ENCODE data around the gene CHST15. TPM values are rescaled to one million over a fixed set of nuclear protein-coding genes. Genes with fewer than 3 reads are reported as not detected.

The CHST15 gene
- total RNA-seq, 1 donor, result 23.9 TPM

GRCh38 chr10:124063750-124064603, 29.4 kb downstream of the CHST15 start:
- no peaks in the 10 kb centered on the region for H3K27me3 ChIP-seq (ENCODE audit: insufficient read depth, low read length)
- no peaks in the 10 kb centered on the region for H3K9me3 ChIP-seq (ENCODE audit: low read depth, low read length)
- H3K4me3 ChIP-seq (ENCODE audit: low read length), result no peak overlapping the region
- H3K4me1 ChIP-seq (ENCODE audit: insufficient read depth, low read length), result peaks cover 64% of the 10 kb centered on the region

GRCh38 chr10:124062390-124062789, 31.0 kb downstream of the CHST15 start:
- Histone ChIP-seq H3K9me3 (ENCODE audit: low read depth, low read length) (no peaks in the 10 kb centered on the region), H3K27me3 (ENCODE audit: insufficient read depth, low read length) (no peaks in the 10 kb centered on the region), H3K4me3 (ENCODE audit: low read length) (no peak overlapping the region), H3K4me1 (ENCODE audit: insufficient read depth, low read length) (peaks cover 48% of the 10 kb centered on the region)

- Histone ChIP-seq H3K27me3 (ENCODE audit: insufficient read depth, low read length) (no peaks in the 10 kb centered on the region), H3K4me1 (ENCODE audit: insufficient read depth, low read length) (peaks cover 35% of the 10 kb centered on the region), H3K9me3 (ENCODE audit: low read depth, low read length) (no peaks in the 10 kb centered on the region), H3K4me3 (ENCODE audit: low read length) (no peak overlapping the region)
These were observed 32.4 kb downstream of the CHST15 start for GRCh38 chr10:124061030-124061429.

- peaks cover 27% of the 10 kb centered on the region for H3K4me1 ChIP-seq (ENCODE audit: insufficient read depth, low read length)
- no peak overlapping the region for H3K4me3 ChIP-seq (ENCODE audit: low read length)
- H3K9me3 ChIP-seq (ENCODE audit: low read depth, low read length), result no peaks in the 10 kb centered on the region
- no peaks in the 10 kb centered on the region for H3K27me3 ChIP-seq (ENCODE audit: insufficient read depth, low read length)
These were observed 33.2 kb downstream of the CHST15 start for GRCh38 chr10:124060148-124060720.

- Histone ChIP-seq H3K9me3 (ENCODE audit: low read depth, low read length) (no peaks in the 10 kb centered on the region), H3K4me3 (ENCODE audit: low read length) (no peak overlapping the region), H3K4me1 (ENCODE audit: insufficient read depth, low read length) (peaks cover 21% of the 10 kb centered on the region), H3K27me3 (ENCODE audit: insufficient read depth, low read length) (no peaks in the 10 kb centered on the region)
These were observed 33.8 kb downstream of the CHST15 start for GRCh38 chr10:124059551-124059950.

- no peaks in the 10 kb centered on the region for H3K27me3 ChIP-seq (ENCODE audit: insufficient read depth, low read length)
- peaks cover 19% of the 10 kb centered on the region for H3K4me1 ChIP-seq (ENCODE audit: insufficient read depth, low read length)
- H3K9me3 ChIP-seq (ENCODE audit: low read depth, low read length), result no peaks in the 10 kb centered on the region
- no peak overlapping the region for H3K4me3 ChIP-seq (ENCODE audit: low read length)
These were observed 34.9 kb downstream of the CHST15 start for GRCh38 chr10:124058346-124059003.

DNA sequence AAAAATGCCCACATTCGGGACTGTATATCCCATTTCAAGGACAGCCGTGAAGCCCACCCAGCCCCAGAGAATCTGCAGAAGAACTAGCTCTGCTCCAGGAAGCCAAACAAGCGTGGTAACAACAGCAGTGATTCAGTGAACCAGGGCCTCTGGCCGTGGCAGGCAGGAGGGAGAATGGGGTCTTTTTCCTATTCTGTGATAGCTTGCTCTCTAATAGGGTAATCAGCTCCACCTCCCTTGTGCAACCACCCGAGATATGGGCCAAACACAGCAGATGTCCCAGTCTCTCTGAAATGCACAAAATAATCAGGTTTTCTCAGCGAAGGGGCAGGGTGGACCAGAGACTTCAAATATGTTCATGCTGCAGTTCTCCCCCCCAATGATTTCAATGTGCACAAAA, 35.8 kb downstream of the CHST15 start:
- no peaks in the 10 kb centered on the region for H3K27me3 ChIP-seq (ENCODE audit: insufficient read depth, low read length)
- H3K9me3 ChIP-seq (ENCODE audit: low read depth, low read length), result no peaks in the 10 kb centered on the region
- no peak overlapping the region for H3K4me3 ChIP-seq (ENCODE audit: low read length)

GRCh38 chr10:124056337-124056980, 36.9 kb downstream of the CHST15 start:
- H3K4me3 ChIP-seq (ENCODE audit: low read length), result no peak overlapping the region
- H3K27me3 ChIP-seq (ENCODE audit: insufficient read depth, low read length), result no peaks in the 10 kb centered on the region
- no peaks in the 10 kb centered on the region for H3K9me3 ChIP-seq (ENCODE audit: low read depth, low read length)
- H3K4me1 ChIP-seq (ENCODE audit: insufficient read depth, low read length), result peaks cover 10% of the 10 kb centered on the region

More for the DNA sequence above, 35.8 kb downstream of the CHST15 start:
- H3K4me1 ChIP-seq (ENCODE audit: insufficient read depth, low read length), result peaks cover 11% of the 10 kb centered on the region

DNA sequence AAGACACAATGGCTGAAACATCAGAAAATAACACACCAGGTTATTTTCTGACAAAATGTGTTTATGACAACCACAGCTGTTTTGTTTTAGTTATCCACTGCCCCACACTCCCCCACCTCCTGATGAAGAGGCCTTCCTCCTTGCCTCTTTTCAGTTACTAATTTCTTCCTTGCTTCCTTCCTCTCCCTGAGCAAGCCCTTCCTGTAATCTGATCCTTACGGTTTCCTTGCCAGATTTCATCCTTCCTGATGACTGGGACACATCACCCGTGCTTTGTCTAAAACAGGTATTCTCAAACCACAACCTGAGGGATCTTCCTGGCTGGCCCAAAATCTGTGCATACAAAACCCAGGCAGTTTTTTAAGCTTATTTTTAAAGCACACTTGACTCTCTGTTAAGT, 39.4 kb downstream of the CHST15 start:
- Histone ChIP-seq H3K4me3 (ENCODE audit: low read length) (no peak overlapping the region), H3K27me3 (ENCODE audit: insufficient read depth, low read length) (no peaks in the 10 kb centered on the region), H3K9me3 (ENCODE audit: low read depth, low read length) (no peaks in the 10 kb centered on the region), H3K4me1 (ENCODE audit: insufficient read depth, low read length) (peaks cover 10% of the 10 kb centered on the region)

- H3K4me1 ChIP-seq (ENCODE audit: insufficient read depth, low read length), result peaks cover 10% of the 10 kb centered on the region
- H3K27me3 ChIP-seq (ENCODE audit: insufficient read depth, low read length), result no peaks in the 10 kb centered on the region
- H3K9me3 ChIP-seq (ENCODE audit: low read depth, low read length), result no peaks in the 10 kb centered on the region
These were observed 40.8 kb downstream of the CHST15 start for GRCh38 chr10:124052561-124052960.

DNA sequence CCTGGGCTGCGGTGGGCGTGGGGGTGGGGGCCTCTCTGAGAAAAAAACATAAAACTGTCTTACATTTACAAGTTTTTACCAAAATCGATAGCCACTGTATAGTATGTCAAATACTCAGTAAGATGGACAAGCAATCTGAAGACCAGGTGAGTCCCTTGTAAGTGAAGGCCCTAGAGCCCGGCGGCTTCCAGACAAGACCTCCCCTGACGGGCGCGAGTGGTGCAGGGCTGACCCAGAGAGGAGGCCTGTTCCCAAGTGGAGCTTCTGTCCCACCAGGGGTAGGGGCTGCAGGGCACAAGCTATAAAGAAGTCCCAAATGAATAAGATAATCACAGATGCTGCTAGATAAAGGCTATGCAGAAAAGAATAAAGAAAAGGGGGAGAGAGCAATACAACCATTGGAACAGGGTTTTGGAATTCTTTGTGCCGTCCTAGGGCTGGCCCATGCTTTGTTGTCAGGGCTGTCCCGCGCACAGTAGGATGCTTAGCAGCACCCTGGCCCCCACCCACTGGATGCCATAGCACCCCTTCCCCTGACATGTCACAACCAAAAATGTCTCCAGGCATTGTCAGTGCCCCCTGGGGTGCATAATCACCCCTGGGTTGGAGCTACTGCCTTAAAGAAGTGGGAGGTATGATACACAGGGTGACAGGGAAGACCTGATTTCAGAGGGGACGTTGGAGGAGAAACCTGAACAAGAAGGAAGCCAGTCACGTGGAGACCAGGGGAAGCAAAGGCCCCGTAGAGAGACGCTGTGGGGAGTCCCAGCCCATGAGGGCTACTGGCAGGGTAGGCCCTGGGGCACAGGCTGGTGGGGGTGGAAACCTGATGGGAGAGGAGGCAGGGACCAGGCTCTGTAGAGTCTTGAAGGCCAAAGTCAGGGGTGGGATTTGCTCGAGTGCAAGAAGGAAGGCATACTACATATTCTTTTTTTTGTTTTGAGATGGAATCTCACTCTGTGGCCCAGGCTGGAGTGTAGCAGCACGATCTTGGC, 43.1 kb downstream of the CHST15 start:
- Histone ChIP-seq H3K27me3 (ENCODE audit: insufficient read depth, low read length) (no peaks in the 10 kb centered on the region), H3K4me1 (ENCODE audit: insufficient read depth, low read length) (peaks cover 26% of the 10 kb centered on the region), H3K4me3 (ENCODE audit: low read length) (no peak overlapping the region), H3K9me3 (ENCODE audit: low read depth, low read length) (no peaks in the 10 kb centered on the region)

More at GRCh38 chr10:124052561-124052960, 40.8 kb downstream of the CHST15 start:
- no peak overlapping the region for H3K4me3 ChIP-seq (ENCODE audit: low read length)

- no peaks in the 10 kb centered on the region for H3K27me3 ChIP-seq (ENCODE audit: insufficient read depth, low read length)
- H3K9me3 ChIP-seq (ENCODE audit: low read depth, low read length), result no peaks in the 10 kb centered on the region
- no peak overlapping the region for H3K4me3 ChIP-seq (ENCODE audit: low read length)
- H3K4me1 ChIP-seq (ENCODE audit: insufficient read depth, low read length), result peaks cover 29% of the 10 kb centered on the region
These were observed 43.9 kb downstream of the CHST15 start for GRCh38 chr10:124049484-124049883.

- no peaks in the 10 kb centered on the region for H3K27me3 ChIP-seq (ENCODE audit: insufficient read depth, low read length)
- H3K9me3 ChIP-seq (ENCODE audit: low read depth, low read length), result no peaks in the 10 kb centered on the region
- H3K4me1 ChIP-seq (ENCODE audit: insufficient read depth, low read length), result peaks cover 29% of the 10 kb centered on the region
- H3K4me3 ChIP-seq (ENCODE audit: low read length), result no peak overlapping the region
These were observed 44.8 kb downstream of the CHST15 start for GRCh38 chr10:124048371-124049290.

All from mononuclear cell (primary cell).